Activated naive CD8-positive, alpha-beta T cell treated with anti-CD3 and anti-CD28 coated beads, Interleukin-2, amount 50 U/mL, for 24 hours (primary cell): ENCODE results near the gene RPS6KA2.
A peak's percentile ranks its signal among the peaks of the same experiment; 100 is the strongest.

Source experiments
- ATAC-seq: fragments of 150-1000 bp; cut with Tn5 transposase; one replicate; pipeline ENCODE4 v1.10.0; 2021
- DNase-seq: peaks from one replicate; pipeline ENCODE4 v3.0.0; 2021
- H3K27ac Mint-ChIP-seq: one replicate; pipeline ENCODE4 v1.8.0; 2021; ENCODE audit warnings: mild to moderate bottlenecking, mixed read lengths
- H3K27me3 Mint-ChIP-seq: one replicate; pipeline ENCODE4 v1.8.0; 2021; ENCODE audit warnings: mixed read lengths
- H3K36me3 Mint-ChIP-seq: one replicate; pipeline ENCODE4 v1.8.0; 2021; ENCODE audit warnings: low read depth, mixed read lengths
- H3K4me1 Mint-ChIP-seq: one replicate; pipeline ENCODE4 v1.8.0; 2021; ENCODE audit warnings: mixed read lengths
- H3K4me3 Mint-ChIP-seq: one replicate; pipeline ENCODE4 v1.8.0; 2021; ENCODE audit warnings: mild to moderate bottlenecking, moderate library complexity, mixed read lengths
- H3K9me3 Mint-ChIP-seq: one replicate; pipeline ENCODE4 v1.8.0; 2021; ENCODE audit warnings: mixed read lengths

RPS6KA2 gene

GRCh38 chr6:166563200-166563599 lies 63.9 kb downstream of the RPS6KA2 start:
- no peaks in the 10 kb centered on the region for H3K27me3 Mint-ChIP-seq

GRCh38 chr6:166562726-166563125 lies 64.3 kb downstream of the RPS6KA2 start:
- Mint-ChIP-seq H3K27ac (no peak overlapping the region), H3K4me1 (no peaks in the 10 kb centered on the region), H3K36me3 (peaks cover 4% of the 10 kb centered on the region), H3K27me3 (no peaks in the 10 kb centered on the region), H3K4me3 (no peak overlapping the region), H3K9me3 (peaks cover 20% of the 10 kb centered on the region)
- ATAC-seq (no peak), DNase-seq (no peak)

More at GRCh38 chr6:166563200-166563599, 63.9 kb downstream of the RPS6KA2 start:
- DNase-seq: no peak
- Mint-ChIP-seq H3K36me3 (peaks cover 4% of the 10 kb centered on the region), H3K9me3 (peaks cover 20% of the 10 kb centered on the region), H3K4me3 (no peak overlapping the region), H3K4me1 (no peaks in the 10 kb centered on the region), H3K27ac (no peak overlapping the region)
- no peak for ATAC-seq

GRCh38 chr6:166561771-166562359 lies 65.2 kb downstream of the RPS6KA2 start:
- peaks cover 5% of the 10 kb centered on the region for H3K4me1 Mint-ChIP-seq
- ATAC-seq: no peak
- H3K27me3 Mint-ChIP-seq: no peaks in the 10 kb centered on the region
- no peak for DNase-seq
- H3K27ac Mint-ChIP-seq: no peak overlapping the region
- peaks cover 4% of the 10 kb centered on the region for H3K36me3 Mint-ChIP-seq
- no peak overlapping the region for H3K4me3 Mint-ChIP-seq
- H3K9me3 Mint-ChIP-seq: peaks cover 20% of the 10 kb centered on the region

GRCh38 chr6:166560222-166560621 lies 66.8 kb downstream of the RPS6KA2 start:
- Mint-ChIP-seq H3K27ac (no peak overlapping the region), H3K9me3 (peaks cover 20% of the 10 kb centered on the region), H3K4me1 (peaks cover 10% of the 10 kb centered on the region), H3K36me3 (peaks cover 4% of the 10 kb centered on the region), H3K27me3 (peaks cover 3% of the 10 kb centered on the region), H3K4me3 (no peak overlapping the region)
- DNase-seq: no peak
- no peak for ATAC-seq

- peaks cover 20% of the 10 kb centered on the region for H3K9me3 Mint-ChIP-seq
- H3K27ac Mint-ChIP-seq: no peak overlapping the region
- ATAC-seq (no peak), DNase-seq (no peak)
- peaks cover 10% of the 10 kb centered on the region for H3K4me1 Mint-ChIP-seq
- H3K4me3 Mint-ChIP-seq: no peak overlapping the region
- H3K36me3 Mint-ChIP-seq: peaks cover 4% of the 10 kb centered on the region
- peaks cover 3% of the 10 kb centered on the region for H3K27me3 Mint-ChIP-seq
Measured at GRCh38 chr6:166559662-166560061, 67.4 kb downstream of the RPS6KA2 start.

GRCh38 chr6:166559211-166559610 lies 67.8 kb downstream of the RPS6KA2 start:
- ATAC-seq (no peak), DNase-seq (no peak)
- H3K36me3 Mint-ChIP-seq: peaks cover 4% of the 10 kb centered on the region
- H3K27me3 Mint-ChIP-seq: peaks cover 3% of the 10 kb centered on the region
- H3K9me3 Mint-ChIP-seq: peaks cover 20% of the 10 kb centered on the region
- H3K27ac Mint-ChIP-seq: no peak overlapping the region
- no peak overlapping the region for H3K4me3 Mint-ChIP-seq
- H3K4me1 Mint-ChIP-seq: peaks cover 10% of the 10 kb centered on the region

- H3K9me3 Mint-ChIP-seq: peaks cover 20% of the 10 kb centered on the region
- no peak overlapping the region for H3K27ac Mint-ChIP-seq
- DNase-seq (no peak), ATAC-seq (no peak)
- no peak overlapping the region for H3K4me3 Mint-ChIP-seq
- H3K27me3 Mint-ChIP-seq: peaks cover 3% of the 10 kb centered on the region
- H3K36me3 Mint-ChIP-seq: peaks cover 4% of the 10 kb centered on the region
- peaks cover 10% of the 10 kb centered on the region for H3K4me1 Mint-ChIP-seq
Measured at GRCh38 chr6:166558156-166559005, 68.7 kb downstream of the RPS6KA2 start.

DNA sequence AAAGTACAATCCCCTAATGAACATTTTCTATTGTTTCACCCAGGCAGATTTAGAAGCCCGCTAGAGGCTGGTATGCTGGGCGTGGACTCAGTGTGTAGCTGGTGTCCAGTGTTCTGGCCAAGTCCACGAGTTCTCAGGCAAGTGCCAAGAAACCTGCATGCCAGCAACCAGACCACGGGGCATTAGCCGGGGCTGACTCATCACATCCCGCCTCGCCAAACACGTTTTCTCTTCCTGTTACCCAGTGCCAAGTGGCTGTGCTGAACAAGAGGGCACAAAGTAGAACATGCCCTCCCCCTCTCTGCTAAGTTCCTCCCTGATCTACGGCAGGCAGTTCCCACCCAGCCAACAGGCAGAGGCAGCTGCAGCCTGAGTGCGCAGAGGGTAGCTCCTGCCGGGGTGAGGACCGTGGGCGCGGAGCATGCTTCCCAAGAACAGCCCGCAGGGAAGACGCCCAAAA lies 70.2 kb downstream of the RPS6KA2 start:
- Mint-ChIP-seq H3K27ac (no peak overlapping the region), H3K9me3 (peaks cover 20% of the 10 kb centered on the region), H3K27me3 (peaks cover 3% of the 10 kb centered on the region), H3K4me3 (no peak overlapping the region), H3K4me1 (peaks cover 10% of the 10 kb centered on the region), H3K36me3 (peaks cover 4% of the 10 kb centered on the region)
- no peak for ATAC-seq
- no peak for DNase-seq

GRCh38 chr6:166556336-166556735 lies 70.7 kb downstream of the RPS6KA2 start:
- Mint-ChIP-seq H3K9me3 (peaks cover 20% of the 10 kb centered on the region), H3K36me3 (peaks cover 4% of the 10 kb centered on the region), H3K4me3 (no peak overlapping the region), H3K27me3 (peaks cover 3% of the 10 kb centered on the region), H3K27ac (peak overlapping the region; percentile 1), H3K4me1 (peaks cover 10% of the 10 kb centered on the region)
- ATAC-seq: no peak
- no peak for DNase-seq

- peaks cover 16% of the 10 kb centered on the region for H3K9me3 Mint-ChIP-seq
- H3K36me3 Mint-ChIP-seq: peaks cover 4% of the 10 kb centered on the region
- DNase-seq (no peak), ATAC-seq (no peak)
- no peak overlapping the region for H3K27ac Mint-ChIP-seq
- no peak overlapping the region for H3K4me3 Mint-ChIP-seq
- H3K27me3 Mint-ChIP-seq: peaks cover 3% of the 10 kb centered on the region
- H3K4me1 Mint-ChIP-seq: peaks cover 10% of the 10 kb centered on the region
Measured at GRCh38 chr6:166555086-166555485, 72.0 kb downstream of the RPS6KA2 start.

- DNase-seq (no peak), ATAC-seq (no peak)
- no peak overlapping the region for H3K4me3 Mint-ChIP-seq
Measured at GRCh38 chr6:166554316-166554715, 72.7 kb downstream of the RPS6KA2 start.

DNA sequence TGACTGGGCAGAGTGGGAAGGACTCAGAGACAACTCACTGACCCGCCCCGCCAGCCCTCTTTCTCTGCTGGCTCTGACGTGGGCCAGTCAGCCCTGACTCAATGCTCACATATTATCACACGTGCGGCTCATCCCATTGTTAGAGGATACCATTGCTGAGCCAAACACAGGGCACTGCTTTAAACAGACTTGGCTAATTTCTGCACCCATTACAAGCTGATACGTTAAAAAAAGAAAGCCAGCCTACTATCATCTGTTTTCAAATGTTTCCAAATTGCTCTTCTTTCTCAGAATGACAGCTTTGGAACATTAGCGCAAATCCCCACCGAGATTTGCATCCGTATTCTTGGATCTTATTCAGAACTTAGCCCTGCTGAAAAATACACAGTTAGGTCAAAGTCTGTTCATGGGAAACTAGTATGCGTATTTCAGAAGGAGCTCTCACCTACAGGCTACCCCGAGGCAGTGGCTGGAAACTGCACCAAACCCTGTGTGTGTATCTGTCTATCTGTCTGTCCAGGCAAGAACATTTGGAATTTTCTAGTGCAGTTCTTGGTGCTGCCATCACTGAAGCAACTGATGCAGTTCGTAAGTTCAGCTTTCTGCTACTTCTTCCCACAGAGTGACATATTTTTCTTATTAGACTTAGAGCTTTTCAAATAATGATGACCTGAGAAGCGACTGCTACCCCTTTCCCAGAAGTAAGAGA lies 73.3 kb downstream of the RPS6KA2 start:
- ATAC-seq (no peak), DNase-seq (no peak)
- H3K27ac Mint-ChIP-seq: no peak overlapping the region
- no peak overlapping the region for H3K4me3 Mint-ChIP-seq
- peaks cover 2% of the 10 kb centered on the region for H3K9me3 Mint-ChIP-seq
- peaks cover 3% of the 10 kb centered on the region for H3K27me3 Mint-ChIP-seq
- peaks cover 10% of the 10 kb centered on the region for H3K4me1 Mint-ChIP-seq
- no peaks in the 10 kb centered on the region for H3K36me3 Mint-ChIP-seq

More at GRCh38 chr6:166554316-166554715, 72.7 kb downstream of the RPS6KA2 start:
- H3K36me3 Mint-ChIP-seq: peaks cover 2% of the 10 kb centered on the region
- H3K4me1 Mint-ChIP-seq: peaks cover 10% of the 10 kb centered on the region
- H3K9me3 Mint-ChIP-seq: peaks cover 8% of the 10 kb centered on the region
- no peak overlapping the region for H3K27ac Mint-ChIP-seq
- peaks cover 3% of the 10 kb centered on the region for H3K27me3 Mint-ChIP-seq

GRCh38 chr6:166552600-166552999 lies 74.5 kb downstream of the RPS6KA2 start:
- Mint-ChIP-seq H3K9me3 (no peaks in the 10 kb centered on the region), H3K36me3 (no peaks in the 10 kb centered on the region), H3K4me1 (peaks cover 10% of the 10 kb centered on the region), H3K27me3 (peaks cover 3% of the 10 kb centered on the region), H3K27ac (no peak overlapping the region), H3K4me3 (no peak overlapping the region)
- no peak for ATAC-seq
- DNase-seq: no peak

- no peak overlapping the region for H3K27ac Mint-ChIP-seq
Measured at GRCh38 chr6:166551754-166552495, 75.1 kb downstream of the RPS6KA2 start.

More at GRCh38 chr6:166551754-166552495, 75.1 kb downstream of the RPS6KA2 start:
- Mint-ChIP-seq H3K36me3 (no peaks in the 10 kb centered on the region), H3K27me3 (peaks cover 3% of the 10 kb centered on the region), H3K4me1 (peaks cover 5% of the 10 kb centered on the region), H3K4me3 (no peak overlapping the region), H3K9me3 (no peaks in the 10 kb centered on the region)
- DNase-seq (no peak), ATAC-seq (no peak)
